Upper lobe of left lung (tissue), 6 donors: ENCODE results near the gene RNF10. TPM values are rescaled to one million over a fixed set of nuclear protein-coding genes. Genes with fewer than 3 reads are reported as not detected.
A peak's percentile ranks its signal among the peaks of the same experiment; 100 is the strongest.

Source experiments
- ATAC-seq, 2 donors: fragments of 200-7000 bp; cut with Tn5 transposase; one replicate each; pipeline ENCODE4 v1.9.1; 2022; ENCODE audit warnings: mild to moderate bottlenecking in 2 of 2, moderate library complexity in 2 of 2; ENCODE audit not compliant: low FRiP score in 2 of 2
- DNase-seq, 2 donors: peaks; one replicate each; pipeline ENCODE4 v3.0.0-alpha.2; 2019 to 2020
- H3K27ac ChIP-seq, 4 donors: fragments of 200-600 bp; sonication (generic); one replicate each; pipeline ENCODE4 v1.5.1; 2016 to 2019
- H3K27me3 ChIP-seq, 4 donors: fragments of 200-600 bp; sonication (generic); one replicate each; pipeline ENCODE4 v1.5.1; 2017 to 2019
- H3K36me3 ChIP-seq, 4 donors: fragments of 200-600 bp; sonication (generic); one replicate each; pipeline ENCODE4 v1.5.1; 2016 to 2019
- H3K4me1 ChIP-seq, 4 donors: fragments of 200-600 bp; sonication (generic); one replicate each; pipeline ENCODE4 v1.5.1; 2018 to 2019
- H3K4me3 ChIP-seq, 4 donors: fragments of 200-600 bp; sonication (generic); one replicate each; pipeline ENCODE4 v1.5.1; 2017 to 2019; ENCODE audit warnings: mild to moderate bottlenecking in 2 of 4, moderate library complexity in 1 of 4
- H3K9me3 ChIP-seq, 4 donors: fragments of 200-600 bp; sonication (generic); one replicate each; pipeline ENCODE4 v1.5.1; 2018 to 2019
- CTCF ChIP-seq, 6 experiments: fragments of 450-650 bp in 4 of 6; fragments of 200-600 bp in 2 of 6; sonication (generic) in 2 of 6; IDR thresholded peaks; one replicate each; pipeline ENCODE4 v1.5.1; 2016 to 2019; ENCODE audit warnings: antibody characterized with exemption in 6 of 6
- POLR2A ChIP-seq, 4 donors: fragments of 450-650 bp; IDR thresholded peaks; one replicate each; pipeline ENCODE4 v1.5.1; 2016 to 2017; ENCODE audit warnings: antibody characterized with exemption in 4 of 4, mild to moderate bottlenecking in 2 of 4
- WGBS, 2 donors: methylation state at CpG; one replicate each; pipeline ENCODE4 v1.1.5; 2017 to 2018; 5-methylcytosine and 5-hydroxymethylcytosine counted together
- small RNA-seq, 4 donors: library from RNA; depleted of rRNA; stranded (forward); fragments of <200 nt; gene quantifications; one replicate each; pipeline ENCODE3, GENCODE V24; 2016
- total RNA-seq, 6 donors: library from RNA; depleted of rRNA in 4 of 6; stranded (reverse); fragments of >200 nt in 4 of 6; gene quantifications; one replicate each; pipeline versions ENCODE4 v1.1.0 to v1.2.1, GENCODE V29; 2016 to 2021
- donor health status: DM: no; HTN: no; CAD: no; lungs with moderate emphysema.
- donor health status: DM: no; HTN: yes; CAD: no; lungs with severe emphysema.

The RNF10 gene
- total RNA-seq, 6 donors from 2014 or later, result 189 to 456 (median 243) TPM

DNA sequence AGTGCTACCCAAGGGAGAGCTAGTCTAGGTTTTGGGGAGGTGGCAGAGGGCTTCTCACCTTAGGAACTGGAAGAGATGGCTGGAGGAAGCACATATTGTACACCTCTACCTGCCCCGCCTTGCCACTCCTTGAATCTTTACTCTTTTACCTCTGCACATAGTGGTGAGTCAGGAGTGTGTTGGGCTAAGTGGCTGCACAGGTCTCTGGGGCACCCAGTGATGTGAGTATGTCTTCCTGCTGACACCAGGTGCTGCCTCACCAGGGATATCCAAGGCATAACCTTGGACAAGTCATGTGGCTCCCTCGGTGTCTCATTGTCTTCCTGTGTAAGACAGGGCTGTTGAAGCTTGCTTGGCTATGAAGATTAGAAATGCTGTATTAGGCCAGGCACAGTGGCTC is 86.5 kb downstream of the RNF10 start:
- WGBS, 2 donors, result 61 to 90% methylated on average over 2 of the region's 2 CpGs
- TF ChIP-seq CTCF (IDR thresholded peaks at IDR 0.05), result no peak
- Histone ChIP-seq H3K4me1 (no peaks in the 10 kb centered on the region), H3K4me3 (no peak overlapping the region), H3K9me3 (no peaks in the 10 kb centered on the region), H3K27me3 (no peaks in the 10 kb centered on the region), H3K36me3 (no peaks in the 10 kb centered on the region), H3K27ac (no peak overlapping the region)
- ATAC-seq (no peak), DNase-seq (no peak)

GRCh38 chr12:120625557-120626419 is 91.6 kb downstream of the RNF10 start:
- WGBS, 2 donors, result 75 to 85% methylated on average over 24 to 26 of the region's 26 CpGs
- H3K27me3 ChIP-seq, result no peaks in the 10 kb centered on the region
- H3K9me3 ChIP-seq, result no peaks in the 10 kb centered on the region
- no peak overlapping the region for H3K27ac ChIP-seq
- peak in 1 of 2 donors; percentile 21 for ATAC-seq
- DNase-seq, result peak in 1 of 2 donors; percentile 71
- H3K4me1 ChIP-seq, result no peaks in the 10 kb centered on the region
- TF ChIP-seq POLR2A (IDR thresholded peaks at IDR 0.05), result no peak
- TF ChIP-seq CTCF (IDR thresholded peaks at IDR 0.05), result peak in 1 of 6 experiments; percentile 7
- no peaks in the 10 kb centered on the region for H3K36me3 ChIP-seq
- H3K4me3 ChIP-seq, result no peak overlapping the region

Small RNAs within 50 kb of the gene (small RNA-seq; reads per million reads assigned to genes)
- 0 reads per million in 4 donors for gene RF00019

Other genes starting within 250 kb of the RNF10 start
- gene RNU4-2, start 242.5 kb upstream of the RNF10 start, total RNA-seq, result over 10,000 TPM in 1 of 6 donors, 1,000 to 10,000 TPM in 1, under 1 TPM in 4; under 0.01 to 11,449 (median under 0.01) TPM
- gene RNU4-1, start 241.1 kb upstream of the RNF10 start, total RNA-seq, result 1,000 to 10,000 TPM in 2 of 6 donors, under 1 TPM in 4; under 0.01 to 4,461 (median under 0.01) TPM
- gene SIRT4, start 232.0 kb upstream of the RNF10 start, total RNA-seq, result 1 to 10 TPM in 5 of 6 donors, under 1 TPM in 1; 1.00 to 5.2 (median 2.9) TPM
- gene PLA2G1B, start 206.6 kb upstream of the RNF10 start, total RNA-seq, result 100 to 1,000 TPM in 2 of 6 donors, 10 to 100 TPM in 4; 10.5 to 412 (median 70.3) TPM
- gene MSI1, start 165.2 kb upstream of the RNF10 start, total RNA-seq, result under 1 TPM in 5 of 6 donors, not detected in 1; 0.43 to 0.91 (median 0.49) TPM
- 100 to 1,000 TPM; 131 to 733 (median 324) TPM for gene COX6A1, start 96.2 kb upstream of the RNF10 start, total RNA-seq
- 10 to 100 TPM in 4 of 6 donors, 1 to 10 TPM in 1, not detected in 1; 5.2 to 21.1 (median 18.7) TPM for gene TRIAP1, start 88.0 kb upstream of the RNF10 start, total RNA-seq
- 10 to 100 TPM; 11.8 to 35.6 (median 22.5) TPM for gene GATC, start 87.9 kb upstream of the RNF10 start, total RNA-seq
- gene SRSF9, start 64.6 kb upstream of the RNF10 start, total RNA-seq, result 100 to 1,000 TPM in 4 of 6 donors, 10 to 100 TPM in 2; 74.5 to 127 (median 107) TPM
- 100 to 1,000 TPM in 5 of 6 donors, 10 to 100 TPM in 1; 61.5 to 330 (median 176) TPM for gene DYNLL1, start 38.2 kb upstream of the RNF10 start, total RNA-seq
- gene COQ5, start 5.2 kb upstream of the RNF10 start, total RNA-seq, result 10 to 100 TPM in 5 of 6 donors, 1 to 10 TPM in 1; 7.5 to 26.0 (median 16.3) TPM
- gene POP5, start 47.0 kb downstream of the RNF10 start, total RNA-seq, result 10 to 100 TPM; 15.9 to 42.2 (median 33.9) TPM
- gene CABP1, start 106.3 kb downstream of the RNF10 start, total RNA-seq, result 1 to 10 TPM in 2 of 6 donors, not detected in 4; 1.2 to 2.1 TPM
- 100 to 1,000 TPM in 2 of 6 donors, 10 to 100 TPM in 4; 29.3 to 125 (median 71.2) TPM for gene MLEC, start 152.8 kb downstream of the RNF10 start, total RNA-seq
- gene UNC119B, start 176.1 kb downstream of the RNF10 start, total RNA-seq, result 10 to 100 TPM; 18.8 to 28.7 (median 22.8) TPM
- 10 to 100 TPM; 24.1 to 43.1 (median 32.9) TPM for gene ACADS, start 191.5 kb downstream of the RNF10 start, total RNA-seq